Sciatic nerve (tissue), 2 donors: ENCODE data around the gene DEFB124. TPM values are rescaled to one million over a fixed set of nuclear protein-coding genes. Genes with fewer than 3 reads are reported as not detected.
A peak's percentile ranks its signal among the peaks of the same experiment; 100 is the strongest.
"Not testable (repeated sequence)": the region's sequence is repeated elsewhere in the genome, so short reads cannot be mapped to it uniquely, and the experiment has no call there.

Experiments used
- ATAC-seq: fragments of 200-7000 bp; cut with Tn5 transposase; one replicate; pipeline ENCODE4 v1.9.1; 2020; ENCODE audit warnings: mild to moderate bottlenecking, moderate library complexity
- DNase-seq: peaks from one replicate; pipeline ENCODE4 v3.0.0-alpha.2; 2020; ENCODE audit warnings: low spot score
- intact Hi-C: fragments of 100-400 bp; cut with DNase I; formaldehyde crosslinking; loops from one replicate; pipeline ENCODE4 v1.14.2; 2022
- total RNA-seq: library from RNA; stranded (reverse); fragmentation: NEBNext Ultra II Directional; extraction: Animal tissue kit (Norgen Biotek cat#: 25700); gene quantifications from one replicate; pipeline ENCODE4 v1.2.1, GENCODE V29; 2021
- donor health status: DM: no; HTN: no; CAD: no.
- donor health status: DM: no; HTN: no; CAD: no.

DEFB124 gene
- total RNA-seq, 1 donor from 2014 or later, result 1.8 TPM

- intact Hi-C loops, result no loop called here
- ATAC-seq (no peak), DNase-seq (no peak)
These were observed 19.2 kb upstream of the DEFB124 start for GRCh38 chr20:31494131-31494530.

GRCh38 chr20:31490752-31491151 lies 15.8 kb upstream of the DEFB124 start:
- ATAC-seq, result no peak
- no peak for DNase-seq
- intact Hi-C loops, result no loop called here

- intact Hi-C loops, result no loop called here
- no peak for ATAC-seq
These were observed 14.2 kb upstream of the DEFB124 start for GRCh38 chr20:31489152-31489551.

GRCh38 chr20:31488115-31488514 lies 13.2 kb upstream of the DEFB124 start:
- ATAC-seq (no peak), DNase-seq (no peak)
- intact Hi-C loops, result no loop called here

More at GRCh38 chr20:31489152-31489551, 14.2 kb upstream of the DEFB124 start:
- DNase-seq, result no peak

- peak; percentile 89 for DNase-seq
- peak; percentile 91 for ATAC-seq
- intact Hi-C loops, result no loop called here
These were observed 10.8 kb upstream of the DEFB124 start for GRCh38 chr20:31485450-31486339.

GRCh38 chr20:31484001-31484400 lies 9.1 kb upstream of the DEFB124 start:
- intact Hi-C loops, result no loop called here
- DNase-seq, result peak; percentile 71
- peak; percentile 49 for ATAC-seq

- DNase-seq (no peak), ATAC-seq (no peak)
- intact Hi-C loops, result no loop called here
These were observed 1.8 kb upstream of the DEFB124 start for GRCh38 chr20:31476643-31477215.

- DNase-seq, result no peak
- intact Hi-C loops, result no loop called here
- peak; percentile 16 for ATAC-seq
These were observed 1.3 kb upstream of the DEFB124 start for GRCh38 chr20:31476294-31476585.

GRCh38 chr20:31475472-31476293 lies 756 bp upstream of the DEFB124 start:
- intact Hi-C loops, result no loop called here
- DNase-seq (peak; percentile 61), ATAC-seq (peak; percentile 67)

GRCh38 chr20:31474097-31474436 lies 860 bp downstream of the DEFB124 start:
- ATAC-seq, result no peak
- intact Hi-C loops, result no loop called here
- DNase-seq, result no peak

GRCh38 chr20:31473331-31474096 lies 1.4 kb downstream of the DEFB124 start:
- DNase-seq (no peak), ATAC-seq (no peak)
- intact Hi-C loops, result no loop called here

GRCh38 chr20:31472395-31473330 lies 2.3 kb downstream of the DEFB124 start:
- DNase-seq, result no peak
- intact Hi-C loops, result no loop called here
- ATAC-seq, result no peak

- DNase-seq, ATAC-seq, intact Hi-C loops: not testable (repeated sequence)
These were observed 4.0 kb downstream of the DEFB124 start for GRCh38 chr20:31470946-31471345.

GRCh38 chr20:31454361-31454760 lies 20.6 kb downstream of the DEFB124 start:
- intact Hi-C loops, result no loop called here
- DNase-seq, result no peak
- no peak for ATAC-seq

GRCh38 chr20:31452575-31452974 lies 22.4 kb downstream of the DEFB124 start:
- DNase-seq, result no peak
- no peak for ATAC-seq
- intact Hi-C loops, result no loop called here

- DNase-seq (no peak), ATAC-seq (no peak)
- intact Hi-C loops, result no loop called here
These were observed 25.2 kb downstream of the DEFB124 start for GRCh38 chr20:31449511-31450414.

GRCh38 chr20:31446084-31446819 lies 28.7 kb downstream of the DEFB124 start:
- no peak for ATAC-seq
- intact Hi-C loops, result no loop called here
- DNase-seq, result no peak
